Panc1 (cell line): Measurements from ENCODE around the gene MFSD6. TPM values are rescaled to one million over a fixed set of nuclear protein-coding genes. Genes with fewer than 3 reads are reported as not detected.

ENCODE experiments used
- ATAC-seq: fragments of 200-7000 bp; cut with Tn5 transposase; 2 replicates; pipeline ENCODE4 v1.9.1; 2020; ENCODE audit warnings: mild to moderate bottlenecking, moderate library complexity
- BruUV-seq: library from RNA; stranded (reverse); fragments of 400-500 nt; replicated peaks from 2 replicates; lab custom pipeline; 2021; lab: Mats Ljungman, UMichigan
- CTCF ChIA-PET: fragments of 300-600 bp; sonication (Branson Sonifier 250); formaldehyde crosslinking; loops from one replicate; lab custom pipeline; 2022; ENCODE audit warnings: antibody characterized with exemption; lab: Charles Lee
- POLR2A ChIA-PET: fragments of 300-600 bp; sonication (Branson Sonifier 250); formaldehyde crosslinking; loops from one replicate; lab custom pipeline; 2022; ENCODE audit warnings: antibody characterized with exemption; lab: Charles Lee
- DNase-seq: peaks from one replicate; pipeline ENCODE4 v3.0.0-alpha.2; 2010; ENCODE audit warnings: low read depth, low spot score
- H3K27ac ChIP-seq: 2 replicates; pipeline ENCODE4 v1.5.1; 2011; ENCODE audit warnings: mild to moderate bottlenecking, low read length, inconsistent platforms
- H3K27me3 ChIP-seq: fragments of 200-500 bp; sonication (Bioruptor generic); 2 replicates; pipeline ENCODE4 v1.6.0; 2014; ENCODE audit warnings: low read length, inconsistent platforms; ENCODE audit not compliant: control insufficient read depth, insufficient read depth
- H3K36me3 ChIP-seq: fragments of 200-500 bp; sonication (Bioruptor generic); 2 replicates; pipeline ENCODE4 v1.5.1; 2014; ENCODE audit warnings: inconsistent platforms, mild to moderate bottlenecking, low read length, moderate library complexity; ENCODE audit not compliant: control insufficient read depth, insufficient read depth
- H3K4me1 ChIP-seq: 2 replicates; pipeline ENCODE4 v1.5.1; 2011; ENCODE audit warnings: inconsistent platforms, mild to moderate bottlenecking, low read length, moderate library complexity; ENCODE audit not compliant: control insufficient read depth, insufficient read depth
- H3K4me3 ChIP-seq, 2 experiments: 2 replicates each; pipeline ENCODE4 v1.5.1; 2011 to 2012; ENCODE audit warnings: low read depth in 2 of 2, low read length in 2 of 2, mild to moderate bottlenecking in 2 of 2, inconsistent platforms in 1 of 2, moderate library complexity in 1 of 2
- H3K9me3 ChIP-seq: fragments of 200-500 bp; sonication (Bioruptor generic); 2 replicates; pipeline ENCODE4 v1.5.1; 2014; ENCODE audit warnings: low read depth, mild to moderate bottlenecking, inconsistent platforms, low read length, moderate library complexity; ENCODE audit not compliant: control insufficient read depth, insufficient read depth
- CTCF ChIP-seq: fragments of 450-650 bp; IDR thresholded peaks from 2 replicates; pipeline ENCODE4 v1.5.1; 2017; ENCODE audit warnings: mild to moderate bottlenecking
- POLR2AphosphoS5 ChIP-seq: IDR thresholded peaks from 2 replicates; pipeline ENCODE4 v1.6.1; 2012; ENCODE audit warnings: mild to moderate bottlenecking, low read depth, low read length, moderate library complexity
- SIN3A ChIP-seq: IDR thresholded peaks from 2 replicates; pipeline ENCODE4 v1.6.1; 2012; ENCODE audit warnings: low read depth, mild to moderate bottlenecking, low read length, moderate library complexity, borderline replicate concordance; ENCODE audit not compliant: insufficient read depth
- TCF7L2 ChIP-seq: IDR thresholded peaks from 2 replicates; pipeline ENCODE4 v1.6.1; 2011; ENCODE audit warnings: mild to moderate bottlenecking, low read depth, low read length, inconsistent platforms
- in situ Hi-C: cut with HindIII; loops from 2 replicates; pipeline ENCODE4 v1.10.0; 2016; ENCODE audit warnings: low sequenced_read_pairs, low pct_unique_long_range_greater_than_20kb
- intact Hi-C: fragments of 100-400 bp; cut with micrococcal nuclease; formaldehyde crosslinking; loops from one replicate; pipeline ENCODE4 v1.10.0; 2022; ENCODE audit not compliant: unreplicated experiment
- total RNA-seq: library from RNA; stranded (reverse); gene quantifications from one replicate; pipeline ENCODE4 v1.2.1, GENCODE V29; 2021; ENCODE audit not compliant: unreplicated experiment
- TF ChIP-seq, protein P1 (sequence below), 2 experiments: IDR thresholded peaks; 2 replicates each; pipeline ENCODE4 v1.6.1; 2011 to 2012; ENCODE audit warnings: low read depth in 2 of 2, control low read depth in 1 of 2, low read length in 1 of 2, mild to moderate bottlenecking in 1 of 2, moderate library complexity in 1 of 2; ENCODE audit not compliant: insufficient read depth in 1 of 2

MFSD6 gene
- total RNA-seq, 1 experiment from 2014 or later: 10.4 TPM

GRCh38 chr2:190452433-190452832, 44.3 kb downstream of the MFSD6 start:
- H3K27me3 ChIP-seq: no peaks in the 10 kb centered on the region
- TF ChIP-seq TCF7L2: no peak
- TF ChIP-seq POLR2AphosphoS5: no peak
- intact Hi-C loops (no loop called here), in situ Hi-C loops (no loop called here)
- POLR2A ChIA-PET: no interaction called here
- BruUV-seq: no TSS peak
- no peak overlapping the region for H3K4me3 ChIP-seq
- no peak overlapping the region for H3K27ac ChIP-seq
- ATAC-seq (no peak), DNase-seq (no peak)
- no peaks in the 10 kb centered on the region for H3K4me1 ChIP-seq
- no peaks in the 10 kb centered on the region for H3K9me3 ChIP-seq
- H3K36me3 ChIP-seq: no peaks in the 10 kb centered on the region
- CTCF ChIA-PET: no interaction called here

DNA sequence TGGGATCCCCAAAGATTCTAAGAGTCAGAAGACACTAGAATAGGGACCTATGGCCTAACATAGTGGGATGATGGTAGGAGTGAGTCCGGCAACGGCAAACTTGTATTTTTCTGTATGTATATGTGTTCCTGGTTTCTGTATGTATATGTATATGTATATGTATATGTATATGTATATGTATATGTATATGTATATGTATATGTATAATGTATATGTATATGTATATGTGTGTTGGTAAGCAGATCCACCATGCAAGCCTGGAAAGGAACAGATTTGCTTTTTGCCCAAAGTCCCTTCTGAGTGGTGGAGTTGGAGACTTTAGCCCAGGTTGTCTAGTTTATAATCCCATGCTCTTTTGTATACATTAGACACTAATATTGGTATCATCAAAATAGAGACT, 46.6 kb downstream of the MFSD6 start:
- Histone ChIP-seq H3K36me3 (no peaks in the 10 kb centered on the region), H3K27ac (no peak overlapping the region), H3K4me3 (no peak overlapping the region), H3K9me3 (no peaks in the 10 kb centered on the region), H3K27me3 (no peaks in the 10 kb centered on the region), H3K4me1 (no peaks in the 10 kb centered on the region)
- ChIA-PET POLR2A (no interaction called here), CTCF (no interaction called here)
- in situ Hi-C loops (no loop called here), intact Hi-C loops (no loop called here)
- no peak for DNase-seq
- no TSS peak for BruUV-seq
- TF ChIP-seq SIN3A: no peak
- no peak for TF ChIP-seq TCF7L2
- TF ChIP-seq, protein P1, sequence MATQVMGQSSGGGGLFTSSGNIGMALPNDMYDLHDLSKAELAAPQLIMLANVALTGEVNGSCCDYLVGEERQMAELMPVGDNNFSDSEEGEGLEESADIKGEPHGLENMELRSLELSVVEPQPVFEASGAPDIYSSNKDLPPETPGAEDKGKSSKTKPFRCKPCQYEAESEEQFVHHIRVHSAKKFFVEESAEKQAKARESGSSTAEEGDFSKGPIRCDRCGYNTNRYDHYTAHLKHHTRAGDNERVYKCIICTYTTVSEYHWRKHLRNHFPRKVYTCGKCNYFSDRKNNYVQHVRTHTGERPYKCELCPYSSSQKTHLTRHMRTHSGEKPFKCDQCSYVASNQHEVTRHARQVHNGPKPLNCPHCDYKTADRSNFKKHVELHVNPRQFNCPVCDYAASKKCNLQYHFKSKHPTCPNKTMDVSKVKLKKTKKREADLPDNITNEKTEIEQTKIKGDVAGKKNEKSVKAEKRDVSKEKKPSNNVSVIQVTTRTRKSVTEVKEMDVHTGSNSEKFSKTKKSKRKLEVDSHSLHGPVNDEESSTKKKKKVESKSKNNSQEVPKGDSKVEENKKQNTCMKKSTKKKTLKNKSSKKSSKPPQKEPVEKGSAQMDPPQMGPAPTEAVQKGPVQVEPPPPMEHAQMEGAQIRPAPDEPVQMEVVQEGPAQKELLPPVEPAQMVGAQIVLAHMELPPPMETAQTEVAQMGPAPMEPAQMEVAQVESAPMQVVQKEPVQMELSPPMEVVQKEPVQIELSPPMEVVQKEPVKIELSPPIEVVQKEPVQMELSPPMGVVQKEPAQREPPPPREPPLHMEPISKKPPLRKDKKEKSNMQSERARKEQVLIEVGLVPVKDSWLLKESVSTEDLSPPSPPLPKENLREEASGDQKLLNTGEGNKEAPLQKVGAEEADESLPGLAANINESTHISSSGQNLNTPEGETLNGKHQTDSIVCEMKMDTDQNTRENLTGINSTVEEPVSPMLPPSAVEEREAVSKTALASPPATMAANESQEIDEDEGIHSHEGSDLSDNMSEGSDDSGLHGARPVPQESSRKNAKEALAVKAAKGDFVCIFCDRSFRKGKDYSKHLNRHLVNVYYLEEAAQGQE (IDR thresholded peaks at IDR 0.05; ENCODE audit: insufficient read depth in 1 of 2, low read depth in 2 of 2, low read length in 1 of 2): no peak
- TF ChIP-seq CTCF: no peak
- ATAC-seq: no peak

DNA sequence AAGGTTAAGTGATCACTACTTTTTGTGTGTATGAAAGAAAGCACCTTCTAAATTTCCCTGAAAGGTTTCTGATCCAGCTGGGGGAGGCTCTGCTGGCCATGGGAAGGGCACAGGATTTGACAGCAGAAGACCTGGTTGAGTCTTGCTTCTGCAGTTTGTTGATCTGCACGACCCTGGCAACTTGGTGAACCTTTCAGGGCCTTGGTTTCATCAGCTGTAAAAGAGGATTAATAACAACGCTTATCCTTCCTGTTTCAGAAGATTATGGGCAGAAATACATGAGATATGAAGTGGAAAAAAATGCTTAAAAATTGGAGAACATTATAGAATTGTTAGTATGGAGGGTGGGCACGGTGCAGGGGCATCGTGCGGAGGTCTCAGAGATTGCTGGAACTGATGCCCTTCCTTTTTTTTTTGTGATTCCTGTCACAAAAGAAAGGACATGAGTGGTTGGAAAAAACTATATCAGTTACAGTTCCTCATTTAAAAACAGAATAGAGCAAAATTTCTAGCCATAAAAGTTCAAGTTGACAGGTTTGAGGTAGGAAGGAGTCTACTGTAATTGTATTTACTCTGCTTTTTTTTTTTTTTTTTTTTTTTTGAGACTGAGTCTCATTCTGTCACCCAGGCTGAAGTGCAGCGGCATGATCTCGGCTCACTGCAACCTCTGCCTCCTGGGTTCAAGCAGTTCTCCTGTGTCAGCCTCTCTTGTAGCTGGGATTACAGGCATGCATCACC, 47.4 kb downstream of the MFSD6 start:
- Histone ChIP-seq H3K9me3 (no peaks in the 10 kb centered on the region), H3K27ac (no peak overlapping the region), H3K27me3 (no peaks in the 10 kb centered on the region), H3K36me3 (no peaks in the 10 kb centered on the region), H3K4me1 (no peaks in the 10 kb centered on the region), H3K4me3 (no peak overlapping the region)
- CTCF ChIA-PET: no interaction called here
- POLR2A ChIA-PET: no interaction called here
- in situ Hi-C loops: no loop called here
- intact Hi-C loops: no loop called here
- no peak for DNase-seq
- TF ChIP-seq POLR2AphosphoS5 (no peak), CTCF (no peak)
- no peak for ATAC-seq
- no TSS peak for BruUV-seq
